ENCODE results near the gene F2RL1. TPM values are rescaled to one million over a fixed set of nuclear protein-coding genes. Genes with fewer than 3 reads are reported as not detected.

The F2RL1 gene
- total and polyA plus RNA-seq, 2 donors (not counting 1 experiment from before 2014, with no cell fraction given), result 0.04 to 0.64 TPM

GRCh38 chr5:76781775-76782174, 37.1 kb upstream of the F2RL1 start:
- Histone ChIP-seq H3K4me1 (ENCODE audit: control insufficient read depth in 2 of 2, insufficient read depth in 2 of 2, low read length in 2 of 2) (peaks cover 0 to 3% of the 10 kb centered on the region in 2 donors), H3K79me2 (ENCODE audit: control insufficient read depth, insufficient read depth, low read length) (no peaks in the 10 kb centered on the region), H3K4me2 (replicated peaks; ENCODE audit: low read depth, low read length, poor library complexity, severe bottlenecking) (no peak overlapping the region), H3K27ac (ENCODE audit: low read length in 2 of 2) (no peak overlapping the region), H4K20me1 (ENCODE audit: control insufficient read depth, insufficient read depth, low read length, poor library complexity, severe bottlenecking) (no peaks in the 10 kb centered on the region), H3K4me3 (ENCODE audit: control extremely low read depth in 1 of 5, extremely low read depth in 1 of 5, insufficient read depth in 1 of 5, low read depth in 2 of 5, low read length in 4 of 5) (no peak overlapping the region), H3K36me3 (replicated peaks in 1 of 2; ENCODE audit: control extremely low read depth in 1 of 2, control insufficient read depth in 1 of 2, extremely low read depth in 1 of 2, insufficient read depth in 2 of 2, low read length in 1 of 2) (no peaks in the 10 kb centered on the region), H3K9me3 (ENCODE audit: control extremely low read depth in 1 of 3, control insufficient read depth in 2 of 3, insufficient read depth in 1 of 3, low read length in 2 of 3) (no peaks in the 10 kb centered on the region), H2AFZ (ENCODE audit: insufficient read depth, low read depth, low read length, poor library complexity, severe bottlenecking) (no peak overlapping the region), H3K9ac (ENCODE audit: low read length) (no peak overlapping the region), H3K27me3 (replicated peaks in 1 of 4; ENCODE audit: control extremely low read depth in 1 of 4, control insufficient read depth in 3 of 4, insufficient read depth in 4 of 4, low read length in 3 of 4) (no peaks in the 10 kb centered on the region)
- Mint-ChIP-seq H3K4me1 (peaks cover 3% of the 10 kb centered on the region), H3K9me3 (ENCODE audit: insufficient read depth) (no peaks in the 10 kb centered on the region), H3K27ac (no peak overlapping the region), H3K4me3 (no peak overlapping the region), H3K27me3 (peaks cover 3% of the 10 kb centered on the region)
- CTCF ChIA-PET, result no interaction called here
- DNase-seq (no peak), ATAC-seq (ENCODE audit: low read depth) (no peak)
- POLR2A ChIA-PET, result no interaction called here
- intact Hi-C loops (cut with micrococcal nuclease), result no loop called here
- no peak for TF ChIP-seq EZH2 (IDR thresholded peaks at IDR 0.05; ENCODE audit: borderline replicate concordance, insufficient read depth, low read depth, low read length, poor library complexity, severe bottlenecking)
- 94% methylated on average over 7 of the region's 10 CpGs for WGBS (ENCODE audit: insufficient coverage)

- Histone ChIP-seq H2AFZ (ENCODE audit: insufficient read depth, low read depth, low read length, poor library complexity, severe bottlenecking) (no peak overlapping the region), H4K20me1 (ENCODE audit: control insufficient read depth, insufficient read depth, low read length, poor library complexity, severe bottlenecking) (no peaks in the 10 kb centered on the region), H3K4me1 (ENCODE audit: control insufficient read depth in 2 of 2, insufficient read depth in 2 of 2, low read length in 2 of 2) (peaks cover 0 to 3% of the 10 kb centered on the region in 2 donors), H3K4me2 (replicated peaks; ENCODE audit: low read depth, low read length, poor library complexity, severe bottlenecking) (no peak overlapping the region), H3K27ac (ENCODE audit: low read length in 2 of 2) (no peak overlapping the region), H3K27me3 (replicated peaks in 1 of 4; ENCODE audit: control extremely low read depth in 1 of 4, control insufficient read depth in 3 of 4, insufficient read depth in 4 of 4, low read length in 3 of 4) (no peaks in the 10 kb centered on the region), H3K36me3 (replicated peaks in 1 of 2; ENCODE audit: control extremely low read depth in 1 of 2, control insufficient read depth in 1 of 2, extremely low read depth in 1 of 2, insufficient read depth in 2 of 2, low read length in 1 of 2) (no peaks in the 10 kb centered on the region), H3K9me3 (ENCODE audit: control extremely low read depth in 1 of 3, control insufficient read depth in 2 of 3, insufficient read depth in 1 of 3, low read length in 2 of 3) (no peaks in the 10 kb centered on the region), H3K79me2 (ENCODE audit: control insufficient read depth, insufficient read depth, low read length) (no peaks in the 10 kb centered on the region), H3K4me3 (ENCODE audit: control extremely low read depth in 1 of 5, extremely low read depth in 1 of 5, insufficient read depth in 1 of 5, low read depth in 2 of 5, low read length in 4 of 5) (no peak overlapping the region), H3K9ac (ENCODE audit: low read length) (no peak overlapping the region)
- peaks cover 8% of the 10 kb centered on the region for H3K27me3 Mint-ChIP-seq
- 100% methylated on average over 2 of the region's 3 CpGs for WGBS (ENCODE audit: insufficient coverage)
- intact Hi-C loops (cut with micrococcal nuclease), result no loop called here
- H3K4me1 Mint-ChIP-seq, result peaks cover 3% of the 10 kb centered on the region
- no peak for TF ChIP-seq CTCF (IDR thresholded peaks at IDR 0.05)
- TF ChIP-seq EZH2 (IDR thresholded peaks at IDR 0.05; ENCODE audit: borderline replicate concordance, insufficient read depth, low read depth, low read length, poor library complexity, severe bottlenecking), result no peak
- no peak for DNase-seq
- POLR2A ChIA-PET, result no interaction called here
- no peak overlapping the region for H3K4me3 Mint-ChIP-seq
- ATAC-seq (ENCODE audit: low read depth), result no peak
- H3K9me3 Mint-ChIP-seq (ENCODE audit: insufficient read depth), result no peaks in the 10 kb centered on the region
- H3K27ac Mint-ChIP-seq, result no peak overlapping the region
- CTCF ChIA-PET, result no interaction called here
Measured at GRCh38 chr5:76782444-76782843, 36.4 kb upstream of the F2RL1 start.
